Nephron (organoid): ENCODE results near the gene KCNA4.

Experiments used
- H3K27ac Mint-ChIP-seq, 3 experiments: 2 replicates each; pipeline ENCODE4 v1.8.0; 2020; ENCODE audit warnings: mixed read lengths in 3 of 3, mild to moderate bottlenecking in 2 of 3, moderate library complexity in 1 of 3
- H3K27me3 Mint-ChIP-seq: 2 replicates; pipeline ENCODE4 v1.8.0; 2021; ENCODE audit warnings: low read depth, mild to moderate bottlenecking, moderate library complexity, mixed read lengths
- H3K36me3 Mint-ChIP-seq: 2 replicates; pipeline ENCODE4 v1.8.0; 2020; ENCODE audit warnings: low read depth, mixed read lengths
- H3K4me1 Mint-ChIP-seq: 2 replicates; pipeline ENCODE4 v1.8.0; 2020; ENCODE audit warnings: mixed read lengths
- H3K4me3 Mint-ChIP-seq, 3 experiments: 2 replicates each; pipeline ENCODE4 v1.8.0; 2020; ENCODE audit warnings: mild to moderate bottlenecking in 3 of 3, mixed read lengths in 3 of 3, moderate library complexity in 2 of 3
- H3K9me3 Mint-ChIP-seq: 2 replicates; pipeline ENCODE4 v1.8.0; 2020; ENCODE audit warnings: mixed read lengths
- CTCF ChIP-seq, 3 experiments: fragments of 200-600 bp; sonication (generic); IDR thresholded peaks; one replicate each; pipeline ENCODE4 v1.5.0; 2021; ENCODE audit warnings: antibody characterized with exemption in 3 of 3; ENCODE audit not compliant: unreplicated experiment in 3 of 3

The KCNA4 gene

GRCh38 chr11:29962243-29962642 is 54.6 kb downstream of the KCNA4 start:
- peak in 2 of 3 experiments; percentile 24 to 36 for TF ChIP-seq CTCF (IDR thresholded peaks at IDR 0.05; ENCODE audit: unreplicated experiment in 3 of 3)
- H3K9me3 Mint-ChIP-seq: no peaks in the 10 kb centered on the region
- no peaks in the 10 kb centered on the region for H3K36me3 Mint-ChIP-seq
- no peaks in the 10 kb centered on the region for H3K27me3 Mint-ChIP-seq
- H3K4me1 Mint-ChIP-seq: peaks cover 21% of the 10 kb centered on the region
- H3K27ac Mint-ChIP-seq: no peak overlapping the region
- H3K4me3 Mint-ChIP-seq: no peak overlapping the region
